Stimulated activated naive B cell treated with anti-CD40 and anti-IgM and Interleukin-4, amounts not matched to agents 10 μg/mL and 1 μg/mL and 100 μg/mL, for 72 hours (primary cell): Measurements from ENCODE around the gene ECE1.
"Not testable (repeated sequence)": the region's sequence is repeated elsewhere in the genome, so short reads cannot be mapped to it uniquely, and the experiment has no call there.

ENCODE experiments used
- ATAC-seq, 2 donors: fragments of 150-1000 bp; cut with Tn5 transposase; replicated peaks; 2 replicates each; pipeline ENCODE4 v1.10.0; 2021; ENCODE audit warnings: moderate library complexity in 1 of 2
- DNase-seq: peaks from one replicate; pipeline ENCODE4 v3.0.0; 2021
- H3K27ac Mint-ChIP-seq: one replicate; pipeline ENCODE4 v1.8.0; 2022; ENCODE audit warnings: mild to moderate bottlenecking, mixed read lengths
- H3K27me3 Mint-ChIP-seq, 2 donors: one replicate each; pipeline ENCODE4 v1.8.0; 2022; ENCODE audit warnings: mixed read lengths in 2 of 2
- H3K36me3 Mint-ChIP-seq, 2 donors: one replicate each; pipeline ENCODE4 v1.8.0; 2022; ENCODE audit warnings: mixed read lengths in 2 of 2, mild to moderate bottlenecking in 1 of 2
- H3K4me1 Mint-ChIP-seq, 2 donors: one replicate each; pipeline ENCODE4 v1.8.0; 2022; ENCODE audit warnings: mixed read lengths in 2 of 2, mild to moderate bottlenecking in 1 of 2
- H3K4me3 Mint-ChIP-seq, 2 donors: one replicate each; pipeline ENCODE4 v1.8.0; 2022; ENCODE audit warnings: mild to moderate bottlenecking in 2 of 2, mixed read lengths in 2 of 2, moderate library complexity in 1 of 2
- H3K9me3 Mint-ChIP-seq, 2 donors: one replicate each; pipeline ENCODE4 v1.8.0; 2022; ENCODE audit warnings: mixed read lengths in 2 of 2, mild to moderate bottlenecking in 1 of 2

ECE1 gene

GRCh38 chr1:21283524-21283923, 6.7 kb downstream of the ECE1 start:
- ATAC-seq = no peak
- no peaks in the 10 kb centered on the region for H3K27me3 Mint-ChIP-seq
- H3K36me3 Mint-ChIP-seq = peaks cover 39 to 51% of the 10 kb centered on the region in 2 donors

GRCh38 chr1:21282020-21282419, 8.2 kb downstream of the ECE1 start:
- not testable (repeated sequence) for H3K27me3 Mint-ChIP-seq, H3K4me3 Mint-ChIP-seq, H3K27ac Mint-ChIP-seq, DNase-seq, H3K9me3 Mint-ChIP-seq, ATAC-seq
- peaks cover 40 to 79% of the 10 kb centered on the region in 2 donors for H3K4me1 Mint-ChIP-seq
- peaks cover 41 to 54% of the 10 kb centered on the region in 2 donors for H3K36me3 Mint-ChIP-seq

More at GRCh38 chr1:21283524-21283923, 6.7 kb downstream of the ECE1 start:
- no peak for DNase-seq
- H3K27ac Mint-ChIP-seq = peak overlapping the region; percentile 59
- no peaks in the 10 kb centered on the region for H3K9me3 Mint-ChIP-seq
- H3K4me1 Mint-ChIP-seq = peaks cover 39 to 78% of the 10 kb centered on the region in 2 donors
- H3K4me3 Mint-ChIP-seq = no peak overlapping the region

GRCh38 chr1:21280482-21280881, 9.8 kb downstream of the ECE1 start:
- ATAC-seq (no peak), DNase-seq (no peak)
- Mint-ChIP-seq H3K4me1 (peaks cover 42 to 71% of the 10 kb centered on the region in 2 donors), H3K27ac (peak overlapping the region; percentile 85), H3K36me3 (peaks cover 43 to 58% of the 10 kb centered on the region in 2 donors), H3K9me3 (no peaks in the 10 kb centered on the region), H3K4me3 (peak overlapping the region; percentile 50 to 67), H3K27me3 (no peaks in the 10 kb centered on the region)

GRCh38 chr1:21280011-21280471, 10.2 kb downstream of the ECE1 start:
- peaks cover 40 to 55% of the 10 kb centered on the region in 2 donors for H3K36me3 Mint-ChIP-seq
- no peak for DNase-seq
- no peak for ATAC-seq
- H3K9me3 Mint-ChIP-seq = no peaks in the 10 kb centered on the region
- H3K27me3 Mint-ChIP-seq = no peaks in the 10 kb centered on the region
- H3K4me1 Mint-ChIP-seq = peaks cover 38 to 66% of the 10 kb centered on the region in 2 donors
- peak overlapping the region; percentile 50 to 67 for H3K4me3 Mint-ChIP-seq
- H3K27ac Mint-ChIP-seq = peak overlapping the region; percentile 85

- no peaks in the 10 kb centered on the region for H3K9me3 Mint-ChIP-seq
- H3K36me3 Mint-ChIP-seq = peaks cover 46 to 58% of the 10 kb centered on the region in 2 donors
- H3K4me3 Mint-ChIP-seq = no peak overlapping the region
- no peaks in the 10 kb centered on the region for H3K27me3 Mint-ChIP-seq
- no peak for ATAC-seq
- peaks cover 32 to 64% of the 10 kb centered on the region in 2 donors for H3K4me1 Mint-ChIP-seq
- no peak for DNase-seq
- H3K27ac Mint-ChIP-seq = peak overlapping the region; percentile 65
These were observed 11.1 kb downstream of the ECE1 start for GRCh38 chr1:21278860-21279845.

- no peaks in the 10 kb centered on the region for H3K9me3 Mint-ChIP-seq
- H3K4me1 Mint-ChIP-seq = peaks cover 27 to 61% of the 10 kb centered on the region in 2 donors
- H3K27me3 Mint-ChIP-seq = no peaks in the 10 kb centered on the region
- DNase-seq (no peak), ATAC-seq (no peak)
- peaks cover 46 to 61% of the 10 kb centered on the region in 2 donors for H3K36me3 Mint-ChIP-seq
- no peak overlapping the region for H3K4me3 Mint-ChIP-seq
- H3K27ac Mint-ChIP-seq = no peak overlapping the region
These were observed 11.9 kb downstream of the ECE1 start for GRCh38 chr1:21278208-21278859.

- peak overlapping the region; percentile 82 for H3K27ac Mint-ChIP-seq
- H3K36me3 Mint-ChIP-seq = peaks cover 49 to 66% of the 10 kb centered on the region in 2 donors
- H3K4me1 Mint-ChIP-seq = peaks cover 27 to 68% of the 10 kb centered on the region in 2 donors
- ATAC-seq (peak in 1 of 2 donors; percentile 46), DNase-seq (no peak)
- no peaks in the 10 kb centered on the region for H3K27me3 Mint-ChIP-seq
- no peaks in the 10 kb centered on the region for H3K9me3 Mint-ChIP-seq
- H3K4me3 Mint-ChIP-seq = no peak overlapping the region
These were observed 13.1 kb downstream of the ECE1 start for GRCh38 chr1:21277180-21277579.

- H3K27ac Mint-ChIP-seq = peak overlapping the region; percentile 56
- peaks cover 65 to 82% of the 10 kb centered on the region in 2 donors for H3K36me3 Mint-ChIP-seq
These were observed 17.7 kb downstream of the ECE1 start for GRCh38 chr1:21272540-21272939.

GRCh38 chr1:21271550-21271949, 18.7 kb downstream of the ECE1 start:
- H3K9me3 Mint-ChIP-seq = no peaks in the 10 kb centered on the region
- H3K4me3 Mint-ChIP-seq = no peak overlapping the region
- peaks cover 65 to 82% of the 10 kb centered on the region in 2 donors for H3K36me3 Mint-ChIP-seq
- H3K4me1 Mint-ChIP-seq = peaks cover 17 to 57% of the 10 kb centered on the region in 2 donors
- ATAC-seq = no peak
- DNase-seq = no peak
- no peak overlapping the region for H3K27ac Mint-ChIP-seq
- H3K27me3 Mint-ChIP-seq = no peaks in the 10 kb centered on the region

More at GRCh38 chr1:21272540-21272939, 17.7 kb downstream of the ECE1 start:
- Mint-ChIP-seq H3K9me3 (no peaks in the 10 kb centered on the region), H3K4me3 (no peak overlapping the region), H3K4me1 (peaks cover 19 to 55% of the 10 kb centered on the region in 2 donors), H3K27me3 (no peaks in the 10 kb centered on the region)
- DNase-seq (no peak), ATAC-seq (no peak)

GRCh38 chr1:21270086-21270689, 20.1 kb downstream of the ECE1 start:
- H3K9me3 Mint-ChIP-seq = no peaks in the 10 kb centered on the region
- peaks cover 70 to 78% of the 10 kb centered on the region in 2 donors for H3K36me3 Mint-ChIP-seq
- H3K27ac Mint-ChIP-seq = peak overlapping the region; percentile 77
- DNase-seq (peak; percentile 65), ATAC-seq (peak; percentile 86 to 87)
- H3K4me3 Mint-ChIP-seq = no peak overlapping the region
- H3K4me1 Mint-ChIP-seq = peaks cover 15 to 58% of the 10 kb centered on the region in 2 donors
- H3K27me3 Mint-ChIP-seq = no peaks in the 10 kb centered on the region

- DNase-seq (no peak), ATAC-seq (no peak)
- H3K9me3 Mint-ChIP-seq = no peaks in the 10 kb centered on the region
- no peaks in the 10 kb centered on the region for H3K27me3 Mint-ChIP-seq
- H3K27ac Mint-ChIP-seq = peak overlapping the region; percentile 47
- H3K36me3 Mint-ChIP-seq = peaks cover 70 to 79% of the 10 kb centered on the region in 2 donors
- peaks cover 19 to 62% of the 10 kb centered on the region in 2 donors for H3K4me1 Mint-ChIP-seq
- H3K4me3 Mint-ChIP-seq = no peak overlapping the region
These were observed 20.7 kb downstream of the ECE1 start for GRCh38 chr1:21269461-21270085.

GRCh38 chr1:21268281-21269239, 21.7 kb downstream of the ECE1 start:
- no peak for DNase-seq
- H3K27ac Mint-ChIP-seq = peak overlapping the region; percentile 69
- H3K4me1 Mint-ChIP-seq = peaks cover 19 to 58% of the 10 kb centered on the region in 2 donors
- no peaks in the 10 kb centered on the region for H3K27me3 Mint-ChIP-seq
- no peak for ATAC-seq
- no peaks in the 10 kb centered on the region for H3K9me3 Mint-ChIP-seq
- H3K36me3 Mint-ChIP-seq = peaks cover 64 to 74% of the 10 kb centered on the region in 2 donors
- no peak overlapping the region for H3K4me3 Mint-ChIP-seq
